ENCODE measurements around the gene NYAP2. TPM values are rescaled to one million over a fixed set of nuclear protein-coding genes. Genes with fewer than 3 reads are reported as not detected.

The NYAP2 gene
- total RNA-seq, 1 donor from 2014 or later = not detected

DNA sequence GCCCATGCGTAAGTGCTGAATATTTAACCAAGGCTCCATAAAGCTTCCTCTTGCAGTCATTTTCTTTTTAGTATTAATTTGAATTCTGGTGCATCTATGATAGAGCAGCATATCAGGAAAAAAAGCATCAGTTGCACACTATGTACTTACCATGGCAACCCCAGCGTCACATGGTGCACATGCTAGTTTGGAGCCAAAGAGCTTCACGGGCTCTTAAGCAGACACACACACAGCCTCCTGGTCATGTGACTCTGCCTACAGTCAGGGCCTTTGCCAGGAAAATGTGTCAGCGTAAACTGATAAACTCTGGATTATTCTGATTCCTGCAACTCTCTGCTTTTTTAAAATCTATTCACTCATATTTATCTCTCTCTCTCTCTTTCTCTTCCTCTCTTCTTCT lies 30.2 kb downstream of the NYAP2 start:
- DNase-seq (ENCODE audit: low read depth) = peak; percentile 55

DNA sequence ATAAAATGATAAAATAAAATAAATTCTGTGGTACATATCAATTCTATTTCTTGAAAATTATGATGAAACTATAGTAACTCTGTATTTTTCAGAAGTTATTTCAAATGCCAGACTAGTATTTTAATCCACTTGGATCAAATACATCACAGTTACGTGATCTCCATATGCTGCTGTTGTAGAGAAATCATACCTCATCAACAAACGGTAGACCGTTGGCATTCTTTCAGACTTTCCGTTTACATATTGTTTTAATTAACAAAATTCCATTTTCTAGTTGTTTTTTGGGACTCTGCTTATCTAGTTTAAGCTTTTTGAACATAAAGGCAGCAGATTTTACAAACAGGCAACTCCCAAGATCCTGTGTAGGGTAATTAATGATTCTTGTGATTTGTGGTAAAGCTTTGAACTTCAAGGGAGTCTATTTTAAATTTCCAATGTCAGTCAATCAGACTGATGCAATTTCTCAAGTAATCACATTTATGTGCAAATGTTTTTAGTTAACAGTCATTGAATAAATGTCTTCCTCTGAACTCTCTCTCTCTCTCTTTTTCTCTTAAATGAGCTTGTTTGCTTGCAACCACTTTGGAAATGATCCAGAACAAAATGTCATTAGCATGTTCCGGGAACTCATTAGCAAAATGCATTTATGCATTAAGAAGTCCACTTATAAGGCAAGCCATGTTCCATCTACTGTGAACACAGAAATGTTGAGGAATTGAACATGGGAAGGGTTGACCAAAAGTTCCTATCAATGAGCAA lies 31.8 kb downstream of the NYAP2 start:
- DNase-seq (ENCODE audit: low read depth) = peak; percentile 19

DNA sequence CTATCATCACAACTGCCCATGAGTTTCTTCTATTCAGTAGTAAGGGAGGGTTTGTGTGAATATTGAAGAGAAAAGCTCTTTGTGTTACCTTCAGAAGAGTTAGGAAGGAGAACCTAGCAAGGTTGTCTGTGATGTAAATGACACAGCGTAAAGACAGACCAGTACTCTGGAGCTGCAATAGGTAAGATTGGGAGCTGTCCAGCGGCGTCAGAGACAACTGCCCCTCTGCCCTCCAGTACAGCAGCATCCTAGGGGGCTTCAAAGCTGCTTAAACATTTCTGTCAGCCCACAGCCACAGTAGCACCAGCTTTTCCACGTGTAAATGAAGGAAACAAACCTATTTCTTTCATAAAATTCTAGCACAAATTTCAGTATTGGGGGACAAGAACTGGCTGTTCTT lies 34.5 kb downstream of the NYAP2 start:
- DNase-seq (ENCODE audit: low read depth) = no peak

DNA sequence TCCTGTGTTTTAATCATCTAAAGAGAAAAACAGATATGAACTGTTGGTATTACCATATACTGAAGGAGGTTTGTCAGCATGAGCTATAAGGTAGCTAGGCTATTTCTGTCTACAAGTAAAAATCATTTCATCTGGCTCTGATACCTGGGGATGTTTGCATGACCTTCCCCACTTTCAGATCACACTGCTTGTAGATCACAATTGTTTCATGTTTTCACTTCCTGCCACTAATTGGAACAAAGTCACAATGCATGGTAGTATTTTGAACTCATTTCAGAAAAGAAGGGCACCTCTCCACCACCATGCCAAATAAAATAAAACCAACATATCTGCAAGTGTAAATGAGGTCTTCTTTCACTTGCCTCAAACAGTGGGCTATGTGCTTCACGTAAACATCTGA lies 37.8 kb downstream of the NYAP2 start:
- no peak for DNase-seq (ENCODE audit: low read depth)

DNA sequence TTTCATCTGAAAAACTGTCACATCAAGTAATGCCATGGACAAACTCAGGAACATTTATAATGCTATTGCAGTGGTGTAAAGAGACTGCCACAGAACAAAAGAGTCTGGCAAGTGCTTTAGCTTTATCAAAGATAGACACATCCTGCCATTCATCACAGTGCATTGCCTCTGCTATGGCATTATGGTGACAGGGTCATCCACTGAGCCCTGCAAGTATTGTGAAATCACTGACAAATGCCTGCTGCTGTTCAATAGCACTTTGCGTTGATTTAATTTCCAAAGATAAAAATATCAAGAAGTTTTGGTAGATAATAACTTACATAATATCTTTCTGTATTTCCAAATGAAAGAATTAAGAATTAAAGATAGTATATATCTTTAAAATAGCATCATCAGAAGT lies 38.7 kb downstream of the NYAP2 start:
- no peak for DNase-seq (ENCODE audit: low read depth)

DNA sequence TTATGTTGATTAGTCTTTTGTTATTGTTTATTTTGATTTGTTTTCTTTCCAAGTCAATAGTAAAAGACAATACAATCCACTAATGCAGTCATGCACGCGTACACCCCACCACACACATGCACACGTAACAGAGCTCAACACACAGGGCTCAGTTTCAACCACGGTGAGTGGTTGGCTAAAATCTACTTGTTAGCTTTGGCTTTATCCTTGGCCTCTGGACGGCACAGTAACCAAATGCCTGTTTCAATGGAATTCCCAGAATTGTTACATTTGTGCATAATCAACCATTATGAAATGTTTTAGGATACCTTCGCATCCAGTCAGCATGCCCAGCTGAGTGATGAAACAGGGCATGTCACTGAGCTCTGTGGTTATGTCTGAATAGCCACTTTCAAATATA lies 53.2 kb downstream of the NYAP2 start:
- no peak for DNase-seq (ENCODE audit: low read depth)

DNA sequence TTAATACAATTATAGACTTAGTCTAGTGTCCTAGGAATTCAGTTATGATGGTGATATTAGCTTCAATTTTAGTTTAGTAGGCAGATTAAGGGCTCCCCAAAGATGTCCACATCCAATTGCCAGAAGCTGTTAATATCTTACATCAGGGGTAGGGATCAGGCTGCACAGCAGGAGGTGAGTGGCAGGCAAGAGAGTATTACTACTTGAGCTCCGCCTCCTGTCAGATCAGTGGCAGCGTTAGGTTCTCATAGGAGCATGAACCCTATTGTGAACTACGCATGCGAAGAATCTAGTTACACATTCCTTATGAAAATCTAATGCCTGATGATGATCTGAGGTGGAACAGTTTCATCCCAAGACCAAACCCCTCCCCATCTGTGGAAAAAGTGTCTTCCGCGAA lies 54.9 kb downstream of the NYAP2 start:
- no peak for DNase-seq (ENCODE audit: low read depth)

DNA sequence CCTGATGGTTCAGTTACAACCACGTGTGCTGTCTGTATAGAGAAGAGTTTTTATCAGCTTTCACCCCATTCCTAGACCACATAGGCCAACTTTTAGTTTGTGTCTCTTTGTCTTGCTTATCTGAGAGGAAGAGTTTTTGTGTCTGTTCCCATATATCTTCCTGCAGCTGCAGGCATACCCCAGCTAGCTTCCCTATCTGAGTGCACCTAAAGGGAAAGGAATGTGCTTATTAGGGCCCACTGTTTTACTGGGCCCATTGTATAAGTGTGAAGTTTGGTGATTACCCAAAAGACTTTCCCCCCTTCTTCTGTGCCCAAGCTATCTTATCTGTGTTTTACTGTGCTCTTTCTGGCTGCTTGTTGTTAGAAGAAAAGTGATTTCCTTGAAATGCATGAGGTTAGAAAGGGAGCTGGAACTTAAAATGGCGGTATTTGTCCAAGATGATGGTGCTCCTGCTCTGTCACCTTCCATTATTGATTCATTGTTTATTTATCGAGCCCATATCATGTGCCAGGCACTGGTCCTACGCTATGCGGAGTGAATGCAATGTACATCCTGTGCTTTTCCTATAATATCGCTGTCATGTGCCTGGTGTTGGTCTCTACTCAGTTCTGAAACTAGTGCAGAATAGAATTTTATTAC lies 57.2 kb downstream of the NYAP2 start:
- DNase-seq (ENCODE audit: low read depth) = no peak

DNA sequence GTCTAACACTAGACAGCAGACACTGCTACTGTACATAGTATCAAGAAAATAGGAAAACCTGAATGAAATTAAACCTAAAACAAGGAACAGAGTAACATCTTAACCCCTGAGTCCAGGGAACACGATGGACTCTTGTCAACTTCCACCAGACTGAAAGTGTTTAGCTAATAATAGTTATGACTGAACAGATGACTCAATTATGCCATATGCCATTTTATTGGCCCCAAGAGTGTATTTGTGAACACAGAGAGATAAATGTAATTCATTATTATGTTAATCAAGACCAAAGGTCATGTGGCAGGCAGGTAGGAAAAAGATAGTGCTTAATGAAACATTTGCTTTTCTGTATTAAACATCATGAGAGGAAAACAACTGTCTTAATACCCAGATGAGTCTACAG lies 58.0 kb downstream of the NYAP2 start:
- no peak for DNase-seq (ENCODE audit: low read depth)

DNA sequence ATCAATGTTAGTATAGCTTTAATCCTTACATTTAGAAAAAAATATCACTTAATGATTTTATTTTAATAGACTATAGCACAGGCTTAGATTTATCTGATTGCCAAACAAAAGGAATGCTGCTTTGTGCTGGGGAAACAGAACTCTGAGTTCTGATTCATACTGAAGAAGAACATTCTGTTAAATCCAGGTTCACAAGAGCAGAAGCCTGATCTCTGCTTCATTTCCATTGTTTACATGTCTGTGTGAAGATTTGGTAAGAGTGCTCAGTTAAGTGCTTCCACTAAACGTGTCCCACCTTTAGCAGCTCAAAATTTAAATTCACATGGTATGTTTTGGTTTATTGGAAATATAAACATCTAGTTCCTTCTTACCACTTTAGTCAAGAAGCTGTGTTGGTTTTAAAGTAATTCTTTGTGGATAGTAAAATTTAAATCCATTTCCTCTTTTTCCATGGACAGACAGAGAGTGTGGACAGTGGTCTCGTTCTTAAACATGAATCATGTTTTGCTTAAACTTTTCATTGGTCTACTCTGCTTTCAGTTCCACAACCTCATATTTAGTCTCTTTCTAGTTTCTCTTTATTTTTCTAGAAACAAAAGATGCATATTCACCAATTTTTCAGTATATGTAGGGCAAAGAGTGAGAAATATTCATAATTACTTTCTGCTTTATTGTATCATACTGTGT lies 59.1 kb downstream of the NYAP2 start:
- DNase-seq (ENCODE audit: low read depth) = no peak

DNA sequence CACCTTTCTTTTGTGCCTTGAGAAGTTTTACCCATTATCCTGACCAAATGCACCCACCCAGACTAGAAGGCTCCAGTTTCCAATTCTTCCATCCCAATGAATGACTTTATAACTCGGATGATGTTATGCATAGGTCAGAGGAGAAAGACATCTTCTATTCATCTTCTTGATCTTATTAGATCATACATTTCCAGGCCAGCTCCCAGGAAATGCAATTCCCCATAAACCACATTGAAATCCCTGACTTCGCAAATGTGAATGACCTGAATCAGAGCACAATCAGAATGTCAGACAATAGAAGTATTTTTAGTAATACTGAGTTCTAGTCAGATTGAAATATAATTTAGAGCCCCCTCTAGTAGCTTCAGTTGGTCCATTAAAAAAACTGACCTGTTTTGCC lies 62.9 kb downstream of the NYAP2 start:
- no peak for DNase-seq (ENCODE audit: low read depth)

DNA sequence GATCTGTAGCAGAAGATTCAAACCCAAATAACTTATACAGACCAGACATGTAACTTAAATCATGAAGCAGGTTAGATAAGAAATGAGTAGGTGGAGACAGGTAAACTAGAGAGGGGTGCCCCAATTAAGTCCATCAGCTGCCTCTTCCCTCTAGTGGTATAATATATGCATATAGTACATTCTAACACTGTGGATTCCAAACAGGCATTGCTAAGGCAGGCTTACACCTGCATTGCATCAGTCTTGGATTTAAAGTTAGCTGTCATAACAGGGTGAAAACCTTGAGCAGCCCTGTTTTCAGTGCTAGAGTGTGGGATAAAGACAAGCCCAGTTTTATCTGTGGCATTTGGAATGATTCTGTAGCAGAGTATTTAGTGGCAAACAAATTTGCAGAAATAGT lies 63.4 kb downstream of the NYAP2 start:
- DNase-seq (ENCODE audit: low read depth) = no peak

DNA sequence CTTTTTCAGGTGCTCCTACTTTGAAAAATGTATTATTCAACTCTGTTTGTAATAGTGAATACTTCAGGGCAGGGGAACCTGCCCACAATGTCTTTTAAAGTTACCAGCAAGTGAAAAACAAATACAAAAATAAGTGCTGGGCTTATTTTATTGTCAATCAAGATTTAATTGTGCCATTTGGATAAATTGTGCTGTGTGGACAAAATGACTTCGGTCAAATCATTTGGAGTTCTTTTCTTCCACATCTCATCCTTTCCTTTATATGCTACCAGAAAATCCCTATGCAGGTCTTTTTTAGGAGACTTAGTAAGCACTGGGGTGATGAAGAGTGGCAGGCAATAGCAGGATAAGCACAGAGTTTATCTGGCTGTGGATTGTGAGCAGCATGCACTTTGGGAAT lies 63.9 kb downstream of the NYAP2 start:
- no peak for DNase-seq (ENCODE audit: low read depth)

DNA sequence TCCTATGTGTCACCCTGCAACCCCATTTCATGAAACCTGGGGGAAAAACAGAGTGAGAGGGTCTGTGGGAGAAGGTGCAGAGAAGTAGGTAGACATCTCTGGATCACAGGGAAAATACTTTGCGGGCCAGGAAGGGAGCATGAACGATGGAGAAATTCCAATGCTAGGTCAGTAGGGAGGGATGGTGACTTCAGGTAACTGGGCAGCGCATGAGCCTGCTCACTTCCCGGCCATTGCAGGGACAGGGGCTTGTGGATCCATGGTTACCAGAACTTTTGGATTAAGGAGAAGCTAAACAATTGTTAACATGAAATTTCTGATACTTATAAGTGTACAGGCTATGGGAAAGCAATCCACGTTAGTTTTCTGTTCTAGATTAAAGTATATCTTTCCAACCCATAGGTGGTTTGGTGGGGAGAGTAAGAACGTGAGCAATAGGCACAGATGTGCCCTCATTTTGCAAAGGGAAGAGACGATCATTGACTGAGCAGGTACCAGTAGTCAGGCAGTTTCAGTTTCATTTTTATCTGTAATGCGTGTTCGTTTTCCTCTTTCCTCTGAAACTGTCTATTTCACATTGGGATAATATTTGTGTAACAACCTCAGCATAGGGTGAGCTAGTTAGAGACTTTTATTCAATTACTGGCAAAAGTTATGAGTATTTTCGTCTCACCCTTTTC lies 65.0 kb downstream of the NYAP2 start:
- no peak for DNase-seq (ENCODE audit: low read depth)

DNA sequence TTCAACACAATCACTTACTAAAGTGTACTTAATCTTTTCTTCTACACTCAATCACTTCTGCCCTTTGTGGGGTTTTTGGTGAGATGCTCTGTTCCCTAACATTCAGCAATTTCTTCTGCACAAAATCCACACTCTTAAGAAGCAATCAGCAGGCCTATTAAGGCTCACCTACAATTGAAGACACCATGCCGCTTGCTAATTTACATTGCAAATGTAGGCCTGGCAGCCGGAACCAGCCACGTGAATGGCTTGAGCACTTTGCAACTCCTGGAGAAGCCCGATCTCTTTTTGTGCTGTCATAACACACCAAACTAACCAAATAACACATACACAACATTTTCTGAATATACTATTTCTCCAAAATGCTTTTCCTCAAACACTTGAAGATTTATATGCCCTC lies 66.3 kb downstream of the NYAP2 start:
- DNase-seq (ENCODE audit: low read depth) = no peak

DNA sequence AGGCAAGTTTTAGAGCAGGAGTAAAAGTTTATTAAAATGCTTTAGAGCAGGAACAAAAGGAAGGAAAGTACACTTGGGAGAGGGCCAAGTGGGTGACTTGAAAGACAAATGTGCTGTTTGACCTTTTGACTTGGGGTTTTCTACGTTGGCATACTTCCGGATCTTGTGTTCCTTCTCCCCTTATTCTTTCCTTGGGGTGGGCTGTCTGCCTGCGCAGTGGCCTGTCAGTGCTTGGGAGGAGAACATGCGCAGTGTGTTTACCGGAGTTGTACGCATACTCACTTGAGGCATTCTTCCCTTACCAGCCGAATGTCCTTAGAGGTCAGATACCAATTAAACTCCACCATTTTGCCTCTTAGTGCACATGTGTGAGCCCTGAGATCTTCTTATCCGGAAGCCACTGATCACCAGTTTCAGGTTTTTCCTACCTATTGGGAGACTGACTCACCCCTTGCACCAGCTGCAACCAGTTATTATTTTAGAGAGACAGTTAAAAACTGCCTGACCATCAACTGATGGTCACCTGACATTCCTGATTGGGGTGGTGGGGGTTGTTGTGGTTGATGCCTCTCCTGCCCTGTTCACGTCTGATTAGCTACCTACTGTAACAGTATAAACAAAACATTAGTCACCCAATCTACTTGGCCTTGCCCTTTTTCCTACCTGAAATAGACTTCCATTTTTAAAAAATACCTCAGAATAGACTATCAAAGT lies 67.5 kb downstream of the NYAP2 start:
- peak; percentile 73 for DNase-seq (ENCODE audit: low read depth)

DNA sequence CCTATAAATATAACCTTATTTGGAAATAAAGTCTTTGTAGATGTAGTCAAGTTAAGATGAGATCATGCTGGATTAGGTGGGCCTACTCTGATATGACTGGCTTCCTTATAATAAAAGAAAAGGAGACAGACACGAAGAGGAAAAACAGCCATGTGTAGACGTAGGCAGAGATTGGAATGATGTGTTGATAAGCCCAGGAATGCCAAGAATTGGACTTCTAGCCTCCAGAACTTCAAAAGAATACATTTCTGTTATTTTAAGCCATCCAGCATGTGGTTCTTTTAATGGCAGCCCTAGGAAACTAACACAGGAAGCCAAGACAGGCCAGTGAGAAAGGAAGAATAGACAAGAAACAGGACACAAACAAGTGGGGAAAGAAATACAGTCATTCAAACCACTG lies 68.6 kb downstream of the NYAP2 start:
- DNase-seq (ENCODE audit: low read depth) = no peak

DNA sequence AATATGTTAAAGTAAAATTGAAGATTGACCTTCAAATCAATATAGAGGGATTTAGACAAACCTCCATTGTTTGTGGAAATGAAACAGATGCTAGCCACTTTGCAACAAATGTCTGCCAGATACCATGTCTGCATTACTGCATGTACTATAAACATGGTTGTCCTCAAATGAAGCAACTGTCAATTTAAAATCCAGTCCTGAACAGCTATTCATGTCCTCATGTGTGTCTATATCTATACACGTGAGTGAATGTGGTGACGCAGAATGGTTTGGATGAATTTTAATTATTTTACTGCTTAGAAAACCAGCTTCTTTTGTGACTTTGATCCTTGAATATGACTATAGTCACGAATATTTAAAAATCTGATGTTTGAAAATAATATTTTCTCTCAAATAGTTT lies 71.5 kb downstream of the NYAP2 start:
- DNase-seq (ENCODE audit: low read depth) = no peak

DNA sequence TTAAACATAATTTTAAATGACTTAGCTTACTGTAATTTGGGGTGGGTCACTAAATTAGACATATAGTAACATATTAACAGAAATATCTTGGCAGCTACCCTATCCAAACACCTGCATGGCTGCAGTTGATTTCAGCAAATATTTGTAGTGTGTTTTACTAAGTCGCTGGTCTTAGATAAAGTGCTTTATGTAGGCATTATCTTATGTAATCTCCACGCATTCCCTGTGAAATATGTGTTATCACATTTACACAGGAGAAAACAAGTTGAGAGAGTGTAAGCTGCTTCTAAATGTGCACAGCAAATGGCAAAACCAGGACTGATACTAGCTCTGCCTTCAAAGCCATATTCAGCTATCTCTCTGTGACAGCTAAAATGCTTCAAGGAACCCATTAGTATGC lies 72.0 kb downstream of the NYAP2 start:
- peak; percentile 52 for DNase-seq (ENCODE audit: low read depth)

DNA sequence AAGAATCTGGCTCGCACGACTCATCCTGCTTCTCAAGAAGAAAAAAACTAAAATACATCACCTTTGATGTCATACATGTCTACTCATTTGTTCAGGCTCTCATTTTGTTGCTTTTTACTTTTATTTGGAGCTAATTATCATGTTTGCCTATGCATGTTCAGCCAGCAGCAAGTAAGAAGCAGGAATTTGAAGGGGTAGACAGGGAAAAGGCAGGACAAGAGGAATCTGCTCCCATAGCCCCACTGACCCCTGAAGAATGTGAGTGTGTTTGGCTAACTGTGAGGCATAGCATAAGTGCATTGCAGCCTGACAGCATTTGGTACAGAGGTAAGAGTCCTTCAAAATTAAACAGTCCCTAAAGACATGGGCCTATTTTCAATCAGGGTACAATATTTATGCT lies 72.7 kb downstream of the NYAP2 start:
- DNase-seq (ENCODE audit: low read depth) = peak; percentile 55

DNA sequence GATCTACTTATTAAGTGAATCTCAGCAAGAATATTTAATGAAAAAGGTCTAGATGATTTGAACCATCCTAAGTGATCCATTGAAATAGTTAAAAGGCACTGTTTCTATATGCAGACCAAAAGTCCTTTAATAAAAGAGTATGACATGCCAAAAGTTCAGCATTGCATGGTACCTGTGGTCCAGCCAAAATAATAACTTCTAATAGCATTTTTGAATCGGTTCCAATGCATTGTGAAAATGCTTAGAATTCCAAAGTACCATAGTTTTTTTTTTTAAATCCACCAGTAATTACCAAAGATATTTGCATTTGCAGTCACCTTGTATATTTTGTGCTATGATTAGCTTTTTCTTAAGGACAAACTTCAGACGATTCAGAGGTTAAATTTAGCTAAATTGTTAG lies 79.9 kb downstream of the NYAP2 start:
- DNase-seq (ENCODE audit: low read depth) = peak; percentile 32

DNA sequence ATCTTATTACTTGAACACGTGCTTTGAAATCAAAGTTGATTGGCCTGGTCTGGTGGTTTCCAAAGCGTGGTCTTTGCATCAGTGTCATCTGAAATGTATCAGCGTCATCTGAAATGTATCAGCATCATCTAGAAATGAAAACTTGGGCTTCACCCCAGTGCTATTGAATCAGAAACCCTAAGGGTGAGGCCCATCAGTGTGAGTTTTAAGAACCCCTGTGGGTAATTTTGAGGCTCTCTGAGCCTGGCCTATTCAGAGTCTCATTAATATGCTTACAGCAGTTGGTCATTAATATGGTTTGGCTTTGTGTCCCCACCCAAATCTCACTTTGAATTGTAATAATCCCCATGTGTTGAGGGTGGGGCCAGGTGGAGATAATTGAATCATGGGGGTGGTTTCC lies 85.2 kb downstream of the NYAP2 start:
- no peak for DNase-seq (ENCODE audit: low read depth)
